ENCODE measurements around the gene RCAN3. TPM values are rescaled to one million over a fixed set of nuclear protein-coding genes. Genes with fewer than 3 reads are reported as not detected.
"Not testable (repeated sequence)": the region's sequence is repeated elsewhere in the genome, so short reads cannot be mapped to it uniquely, and the experiment has no call there.

Gene RCAN3
- total RNA-seq, 1 donor from 2014 or later: 14.5 TPM

DNA sequence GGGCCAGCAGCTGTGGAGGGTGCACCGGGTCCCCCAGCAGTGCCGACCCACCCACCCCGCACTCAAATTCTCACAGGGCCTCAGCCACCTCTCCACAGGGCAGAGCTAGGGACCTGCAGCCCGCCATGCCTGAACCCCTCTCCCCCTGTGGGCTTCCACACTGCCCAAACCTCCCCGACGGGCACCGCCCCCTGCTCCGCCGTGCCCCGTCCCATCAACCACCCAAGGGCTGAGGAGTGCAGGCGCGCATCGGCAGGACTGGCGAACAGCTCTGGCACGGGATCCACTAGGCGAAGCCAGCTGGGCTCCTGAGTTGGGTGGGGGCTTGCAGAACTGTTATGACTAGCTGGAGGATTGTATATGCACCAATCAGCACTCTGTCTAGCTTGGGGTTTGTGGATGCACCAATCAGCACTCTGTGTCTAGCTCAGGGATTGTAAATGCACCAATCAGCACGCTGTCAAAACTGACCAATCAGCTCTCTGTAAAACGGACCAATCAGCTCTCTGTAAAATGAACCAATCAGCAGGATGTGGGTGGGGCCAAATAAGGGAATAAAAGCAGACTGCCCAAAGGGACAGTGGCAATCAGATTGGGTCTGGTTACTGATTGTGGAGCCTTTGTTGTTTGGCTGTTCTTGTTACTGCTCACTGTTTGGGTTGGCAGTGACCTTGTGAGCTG lies 12.4 kb upstream of the RCAN3 start:
- Mint-ChIP-seq H3K4me1 (ENCODE audit: low read depth) (no peaks in the 10 kb centered on the region), H3K4me3 (ENCODE audit: unreplicated experiment) (no peak overlapping the region), H3K36me3 (ENCODE audit: low read depth) (peaks cover 1% of the 10 kb centered on the region), H3K27me3 (ENCODE audit: low read depth) (peaks cover 10% of the 10 kb centered on the region), H3K27ac (ENCODE audit: unreplicated experiment) (no peak overlapping the region), H3K9me3 (ENCODE audit: low read depth) (no peaks in the 10 kb centered on the region)
- no peak for DNase-seq (ENCODE audit: low spot score)
- TF ChIP-seq, protein P1, sequence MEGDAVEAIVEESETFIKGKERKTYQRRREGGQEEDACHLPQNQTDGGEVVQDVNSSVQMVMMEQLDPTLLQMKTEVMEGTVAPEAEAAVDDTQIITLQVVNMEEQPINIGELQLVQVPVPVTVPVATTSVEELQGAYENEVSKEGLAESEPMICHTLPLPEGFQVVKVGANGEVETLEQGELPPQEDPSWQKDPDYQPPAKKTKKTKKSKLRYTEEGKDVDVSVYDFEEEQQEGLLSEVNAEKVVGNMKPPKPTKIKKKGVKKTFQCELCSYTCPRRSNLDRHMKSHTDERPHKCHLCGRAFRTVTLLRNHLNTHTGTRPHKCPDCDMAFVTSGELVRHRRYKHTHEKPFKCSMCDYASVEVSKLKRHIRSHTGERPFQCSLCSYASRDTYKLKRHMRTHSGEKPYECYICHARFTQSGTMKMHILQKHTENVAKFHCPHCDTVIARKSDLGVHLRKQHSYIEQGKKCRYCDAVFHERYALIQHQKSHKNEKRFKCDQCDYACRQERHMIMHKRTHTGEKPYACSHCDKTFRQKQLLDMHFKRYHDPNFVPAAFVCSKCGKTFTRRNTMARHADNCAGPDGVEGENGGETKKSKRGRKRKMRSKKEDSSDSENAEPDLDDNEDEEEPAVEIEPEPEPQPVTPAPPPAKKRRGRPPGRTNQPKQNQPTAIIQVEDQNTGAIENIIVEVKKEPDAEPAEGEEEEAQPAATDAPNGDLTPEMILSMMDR (IDR thresholded peaks at IDR 0.05): no peak

DNA sequence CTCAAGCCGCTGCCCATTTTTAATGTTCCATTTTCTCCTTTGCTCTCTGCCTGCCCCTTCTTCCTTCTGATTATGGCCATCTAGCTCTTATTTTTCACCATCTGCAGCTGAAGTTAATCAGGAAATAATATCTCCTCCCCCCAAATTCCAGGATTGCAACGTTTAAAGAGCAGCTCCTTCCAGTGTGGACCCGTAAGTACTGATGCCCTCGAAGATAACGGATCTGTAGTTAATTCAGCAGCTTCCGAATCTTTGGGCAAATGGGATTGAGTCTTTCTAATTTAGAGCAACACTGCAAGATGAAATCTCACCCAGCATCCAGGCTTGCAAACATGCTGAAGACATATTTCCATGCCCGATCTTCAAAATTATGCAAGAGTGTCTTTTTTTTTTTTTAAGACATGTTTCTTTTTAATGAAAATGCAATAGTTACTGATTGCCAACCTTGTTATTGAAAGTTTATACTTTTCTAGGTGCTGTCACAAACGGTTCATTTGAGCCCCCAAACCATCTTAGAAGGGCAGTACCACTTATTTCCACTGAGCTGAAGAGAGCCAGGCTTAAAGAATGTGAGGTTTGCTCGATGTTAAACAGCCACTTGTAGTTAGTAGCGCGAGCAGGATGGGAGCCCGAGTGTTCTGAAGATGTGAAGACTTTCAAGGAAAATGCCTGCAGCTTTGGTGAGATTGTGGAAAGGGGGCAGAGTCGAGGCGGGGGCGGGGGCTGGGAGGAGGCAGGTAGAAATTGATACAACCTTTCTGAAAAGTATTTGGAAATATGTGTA lies 10.9 kb upstream of the RCAN3 start:
- Mint-ChIP-seq H3K4me1 (ENCODE audit: low read depth) (no peaks in the 10 kb centered on the region), H3K4me3 (ENCODE audit: unreplicated experiment) (no peak overlapping the region), H3K9me3 (ENCODE audit: low read depth) (no peaks in the 10 kb centered on the region), H3K27me3 (ENCODE audit: low read depth) (peaks cover 14% of the 10 kb centered on the region), H3K36me3 (ENCODE audit: low read depth) (peaks cover 1% of the 10 kb centered on the region), H3K27ac (ENCODE audit: unreplicated experiment) (no peak overlapping the region)
- no peak for DNase-seq (ENCODE audit: low spot score)
- TF ChIP-seq, protein P1 (IDR thresholded peaks at IDR 0.05): no peak

DNA sequence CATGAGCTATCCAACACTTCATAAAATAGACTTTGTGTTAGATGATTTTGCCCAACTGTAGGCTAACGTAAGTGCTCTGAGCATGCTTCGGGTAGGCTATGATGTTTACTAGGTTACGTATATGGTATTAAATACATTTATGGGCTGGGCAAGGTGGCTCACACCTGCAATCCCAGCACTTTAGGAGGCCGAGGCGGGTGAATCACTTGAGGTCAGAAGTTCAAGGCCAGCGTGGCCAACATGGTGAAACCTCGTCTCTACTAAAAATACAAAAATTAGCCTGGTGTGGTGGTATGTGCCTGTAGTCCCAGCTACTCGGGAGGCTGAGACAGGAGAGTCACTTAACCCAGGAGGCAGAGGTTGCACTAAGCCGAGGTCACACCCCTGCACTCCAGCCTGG lies 9.7 kb upstream of the RCAN3 start:
- H3K4me1 Mint-ChIP-seq (ENCODE audit: low read depth); H3K9me3 Mint-ChIP-seq (ENCODE audit: low read depth); H3K36me3 Mint-ChIP-seq (ENCODE audit: low read depth); DNase-seq (ENCODE audit: low spot score); H3K4me3 Mint-ChIP-seq (ENCODE audit: unreplicated experiment); H3K27ac Mint-ChIP-seq (ENCODE audit: unreplicated experiment): not testable (repeated sequence)
- H3K27me3 Mint-ChIP-seq (ENCODE audit: low read depth): peaks cover 16% of the 10 kb centered on the region

DNA sequence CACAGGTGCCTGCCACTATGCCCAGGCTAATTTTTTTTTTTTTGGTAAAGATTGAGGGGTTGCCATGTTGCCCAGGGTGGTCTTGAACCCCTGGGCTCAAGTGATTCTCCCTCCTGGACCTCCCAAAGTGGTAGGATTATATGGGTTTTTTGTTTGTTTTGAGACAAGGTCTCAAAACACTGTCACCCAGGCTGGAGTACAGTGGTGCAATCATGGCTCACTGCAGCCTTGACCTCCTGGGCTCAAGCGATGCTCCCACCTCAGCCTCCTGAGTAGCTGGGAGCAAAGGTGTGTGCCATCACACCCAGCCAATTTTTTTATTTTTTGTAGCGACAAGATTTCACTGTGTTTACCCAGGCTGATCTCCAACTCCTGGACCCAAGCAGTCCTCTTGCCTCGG lies 8.9 kb upstream of the RCAN3 start:
- H3K4me1 Mint-ChIP-seq (ENCODE audit: low read depth): no peaks in the 10 kb centered on the region
- H3K27me3 Mint-ChIP-seq (ENCODE audit: low read depth): peaks cover 17% of the 10 kb centered on the region
- peaks cover 1% of the 10 kb centered on the region for H3K36me3 Mint-ChIP-seq (ENCODE audit: low read depth)
- no peak overlapping the region for H3K27ac Mint-ChIP-seq (ENCODE audit: unreplicated experiment)
- H3K9me3 Mint-ChIP-seq (ENCODE audit: low read depth): no peaks in the 10 kb centered on the region
- DNase-seq (ENCODE audit: low spot score): no peak
- TF ChIP-seq, protein P1 (IDR thresholded peaks at IDR 0.05): no peak
- H3K4me3 Mint-ChIP-seq (ENCODE audit: unreplicated experiment): no peak overlapping the region

DNA sequence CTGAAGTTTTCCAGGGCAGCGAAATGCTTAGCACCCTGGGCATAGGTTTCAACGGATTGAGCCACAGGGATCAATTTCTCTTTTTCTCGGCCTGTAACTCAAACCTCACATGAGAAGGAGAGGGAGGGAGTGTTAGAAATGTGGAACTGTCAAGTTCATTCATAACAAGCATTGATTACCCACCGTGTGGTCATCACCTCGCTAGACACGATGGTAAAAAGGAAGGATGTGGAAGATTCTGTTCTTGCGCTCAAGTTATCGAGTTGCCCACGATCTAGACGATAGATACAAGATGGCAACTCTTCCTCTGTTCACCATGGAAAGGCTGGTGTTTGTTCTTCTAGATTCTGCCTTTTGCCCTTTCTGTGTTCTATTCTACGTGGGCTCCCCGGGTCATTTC lies 4.0 kb upstream of the RCAN3 start:
- Mint-ChIP-seq H3K27ac (ENCODE audit: unreplicated experiment) (no peak overlapping the region), H3K27me3 (ENCODE audit: low read depth) (peaks cover 14% of the 10 kb centered on the region)

More for the DNA sequence above, 4.0 kb upstream of the RCAN3 start:
- DNase-seq (ENCODE audit: low spot score): no peak
- Mint-ChIP-seq H3K4me1 (ENCODE audit: low read depth) (peaks cover 9% of the 10 kb centered on the region), H3K36me3 (ENCODE audit: low read depth) (no peaks in the 10 kb centered on the region), H3K4me3 (ENCODE audit: unreplicated experiment) (no peak overlapping the region), H3K9me3 (ENCODE audit: low read depth) (no peaks in the 10 kb centered on the region)
- TF ChIP-seq, protein P1 (IDR thresholded peaks at IDR 0.05): no peak
